Erythroblast (primary cell): Measurements from ENCODE around the gene CYSTM1.

Experiments used
- GATA1 ChIP-seq: IDR thresholded peaks from 2 replicates; pipeline ENCODE4 v1.6.1; 2011; ENCODE audit warnings: low read depth, mild to moderate bottlenecking, control low read depth, low read length, moderate library complexity
- POLR2A ChIP-seq: IDR thresholded peaks from 2 replicates; pipeline ENCODE4 v1.6.1; 2011; ENCODE audit warnings: mild to moderate bottlenecking, low read length

- no peak for TF ChIP-seq POLR2A
- no peak for TF ChIP-seq GATA1
These were observed 109.0 kb downstream of the CYSTM1 start for GRCh38 chr5:140284013-140284412.
